Tibial nerve (tissue), 4 donors: ENCODE data around the gene MAGI1. TPM values are rescaled to one million over a fixed set of nuclear protein-coding genes. Genes with fewer than 3 reads are reported as not detected.

ENCODE experiments used
- DNase-seq, 2 donors: peaks; one replicate each; pipeline ENCODE4 v3.0.0-alpha.2; 2019; ENCODE audit warnings: low spot score in 2 of 2
- H3K27ac ChIP-seq, 4 donors: fragments of 200-600 bp; sonication (generic) in 3 of 4; one replicate each; pipeline ENCODE4 v1.5.1; 2017 to 2019; ENCODE audit warnings: mild to moderate bottlenecking in 1 of 4
- H3K27me3 ChIP-seq, 2 donors: fragments of 200-600 bp; sonication (generic) in 1 of 2; one replicate each; pipeline versions ENCODE4 v1.5.1 to v1.6.0; 2017 to 2019
- H3K36me3 ChIP-seq, 3 donors: fragments of 200-600 bp; sonication (generic); one replicate each; pipeline ENCODE4 v1.5.1; 2018 to 2019
- H3K4me1 ChIP-seq, 4 donors: fragments of 200-600 bp; sonication (generic) in 3 of 4; one replicate each; pipeline ENCODE4 v1.5.1; 2017 to 2019
- H3K4me3 ChIP-seq, 4 donors: fragments of 200-600 bp; sonication (generic) in 3 of 4; one replicate each; pipeline ENCODE4 v1.5.1; 2017 to 2019; ENCODE audit warnings: mild to moderate bottlenecking in 1 of 4, moderate library complexity in 1 of 4
- H3K9me3 ChIP-seq, 4 donors: fragments of 200-600 bp; sonication (generic) in 3 of 4; one replicate each; pipeline ENCODE4 v1.5.1; 2017 to 2019
- CTCF ChIP-seq, 5 experiments: fragments of 200-600 bp in 3 of 5; fragments of 450-650 bp in 2 of 5; sonication (generic) in 3 of 5; IDR thresholded peaks; one replicate each; pipeline ENCODE4 v1.5.1; 2016 to 2019; ENCODE audit warnings: antibody characterized with exemption in 5 of 5, mild to moderate bottlenecking in 3 of 5, moderate library complexity in 2 of 5
- EP300 ChIP-seq, 2 donors: sonication (generic); formaldehyde crosslinking; IDR thresholded peaks; one replicate each; pipeline ENCODE4 v1.6.1; 2017; ENCODE audit warnings: antibody characterized with exemption in 2 of 2, mild to moderate bottlenecking in 1 of 2
- POLR2A ChIP-seq, 2 donors: fragments of 450-650 bp; IDR thresholded peaks; one replicate each; pipeline ENCODE4 v1.6.1; 2017; ENCODE audit warnings: antibody characterized with exemption in 2 of 2, mild to moderate bottlenecking in 2 of 2, moderate library complexity in 2 of 2
- WGBS, 2 donors: methylation state at CpG; one replicate each; pipeline ENCODE4 v1.1.5; 2018; 5-methylcytosine and 5-hydroxymethylcytosine counted together
- total RNA-seq, 4 donors: library from RNA; depleted of rRNA; stranded (reverse); fragments of >200 nt; gene quantifications; one replicate each; pipeline ENCODE4 v1.1.0, GENCODE V29; 2016

MAGI1 gene
- total RNA-seq, 4 donors from 2014 or later = 30.6 to 52.8 (median 36.1) TPM

DNA sequence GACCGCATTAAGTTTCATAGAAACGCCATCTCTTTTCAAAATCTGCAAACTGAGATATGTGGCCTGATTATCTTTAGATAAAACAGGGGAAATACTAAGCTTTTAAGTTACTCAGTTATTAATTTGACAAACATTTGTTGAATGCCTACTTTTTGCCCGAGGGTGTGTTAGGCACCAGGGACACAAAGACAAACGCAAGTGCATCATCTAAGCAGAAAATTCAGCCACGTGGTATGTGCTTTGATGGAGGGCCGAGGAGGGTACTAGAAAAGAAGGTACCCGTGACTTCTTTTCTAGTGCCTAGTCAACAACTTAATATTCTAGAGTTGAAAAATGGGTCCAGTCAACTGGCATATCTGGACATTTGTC lies 594.3 kb downstream of the MAGI1 start:
- no peak overlapping the region for H3K4me3 ChIP-seq
- no peak for TF ChIP-seq CTCF (IDR thresholded peaks at IDR 0.05)
- no peak for DNase-seq
- peaks cover 0 to 6% (median 0%) of the 10 kb centered on the region in 3 donors for H3K36me3 ChIP-seq
- no peaks in the 10 kb centered on the region for H3K27me3 ChIP-seq
- H3K4me1 ChIP-seq = peaks cover 0 to 9% (median 0%) of the 10 kb centered on the region in 4 donors
- 71 to 88% methylated on average over 7 of the region's 7 CpGs for WGBS, 2 donors
- H3K9me3 ChIP-seq = no peaks in the 10 kb centered on the region
- H3K27ac ChIP-seq = no peak overlapping the region

- no peak overlapping the region for H3K4me3 ChIP-seq
- H3K9me3 ChIP-seq = no peaks in the 10 kb centered on the region
- no peak for DNase-seq
- H3K4me1 ChIP-seq = peaks cover 0 to 9% (median 0%) of the 10 kb centered on the region in 4 donors
- TF ChIP-seq EP300 (IDR thresholded peaks at IDR 0.05) = no peak
- no peak for TF ChIP-seq POLR2A (IDR thresholded peaks at IDR 0.05)
- no peak for TF ChIP-seq CTCF (IDR thresholded peaks at IDR 0.05)
- 81 to 82% methylated on average over 4 of the region's 4 CpGs for WGBS, 2 donors
- H3K27me3 ChIP-seq = no peaks in the 10 kb centered on the region
- peaks cover 0 to 6% (median 0%) of the 10 kb centered on the region in 3 donors for H3K36me3 ChIP-seq
- H3K27ac ChIP-seq = no peak overlapping the region
Observed at GRCh38 chr3:65443739-65444446, 594.8 kb downstream of the MAGI1 start.

DNA sequence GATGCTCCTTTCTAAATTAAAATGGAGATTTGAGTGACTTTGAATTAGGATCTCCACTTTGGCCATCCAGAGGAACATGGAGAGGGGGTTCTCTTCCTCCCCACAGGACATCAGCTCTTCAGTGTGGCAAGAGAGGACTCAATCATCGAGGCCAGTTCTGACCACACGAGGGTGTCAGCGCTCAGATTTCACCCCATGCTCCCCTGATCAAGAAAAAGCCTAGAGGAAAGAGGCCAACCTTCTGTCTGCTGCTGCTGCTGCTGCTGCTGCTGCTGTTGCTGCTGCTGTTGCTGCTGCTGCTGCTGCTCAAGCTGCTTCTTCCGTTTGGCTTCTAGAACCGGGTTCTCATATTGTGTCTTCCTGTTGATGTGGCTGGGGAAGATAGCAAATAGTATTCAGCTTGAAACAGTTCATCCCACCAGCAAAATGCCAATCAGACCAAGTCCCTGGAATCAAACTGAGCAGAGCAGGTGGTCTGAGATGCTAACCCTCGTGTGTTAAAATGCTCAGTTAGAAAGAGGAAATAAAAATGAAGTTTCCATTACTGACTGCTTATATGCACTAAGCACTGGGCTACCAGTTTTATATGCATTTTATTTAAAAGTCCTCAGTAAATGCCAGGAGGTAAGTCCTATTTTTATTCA lies 599.0 kb downstream of the MAGI1 start:
- Histone ChIP-seq H3K36me3 (peaks cover 0 to 9% (median 0%) of the 10 kb centered on the region in 3 donors), H3K27ac (peak overlapping the region in 1 of 4 donors; percentile 2), H3K4me3 (no peak overlapping the region), H3K4me1 (peaks cover 0 to 9% (median 0%) of the 10 kb centered on the region in 4 donors), H3K27me3 (no peaks in the 10 kb centered on the region), H3K9me3 (no peaks in the 10 kb centered on the region)
- DNase-seq = peak in 1 of 2 donors; percentile 39
- 11 to 21% methylated on average over 5 to 6 of the region's 6 CpGs for WGBS, 2 donors
- TF ChIP-seq EP300 (IDR thresholded peaks at IDR 0.05) (no peak), CTCF (IDR thresholded peaks at IDR 0.05) (peak; percentile 39 to 75 (median 61)), POLR2A (IDR thresholded peaks at IDR 0.05) (no peak)

- Histone ChIP-seq H3K27ac (peak overlapping the region in 1 of 4 donors; percentile 1), H3K4me3 (no peak overlapping the region), H3K27me3 (no peaks in the 10 kb centered on the region), H3K36me3 (peaks cover 0 to 17% (median 0%) of the 10 kb centered on the region in 3 donors), H3K9me3 (no peaks in the 10 kb centered on the region), H3K4me1 (peaks cover 0 to 9% (median 0%) of the 10 kb centered on the region in 4 donors)
- DNase-seq = no peak
- TF ChIP-seq POLR2A (IDR thresholded peaks at IDR 0.05) = no peak
- TF ChIP-seq EP300 (IDR thresholded peaks at IDR 0.05) = no peak
- no peak for TF ChIP-seq CTCF (IDR thresholded peaks at IDR 0.05)
- 95 to 97% methylated on average over 1 of the region's 1 CpG for WGBS, 2 donors
Observed at GRCh38 chr3:65438612-65439011, 600.1 kb downstream of the MAGI1 start.

GRCh38 chr3:65438096-65438495 lies 600.6 kb downstream of the MAGI1 start:
- 81 to 91% methylated on average over 3 of the region's 3 CpGs for WGBS, 2 donors
- Histone ChIP-seq H3K4me1 (peaks cover 0 to 9% (median 0%) of the 10 kb centered on the region in 4 donors), H3K9me3 (no peaks in the 10 kb centered on the region), H3K4me3 (no peak overlapping the region), H3K36me3 (peaks cover 0 to 19% (median 0%) of the 10 kb centered on the region in 3 donors), H3K27me3 (no peaks in the 10 kb centered on the region), H3K27ac (peak overlapping the region in 1 of 4 donors; percentile 1)
- DNase-seq = no peak
- TF ChIP-seq CTCF (IDR thresholded peaks at IDR 0.05) = no peak
- no peak for TF ChIP-seq POLR2A (IDR thresholded peaks at IDR 0.05)
- TF ChIP-seq EP300 (IDR thresholded peaks at IDR 0.05) = no peak
